Naive thymus-derived CD4-positive, alpha-beta T cell (primary cell): ENCODE measurements around the gene SIGLEC11. TPM values are rescaled to one million over a fixed set of nuclear protein-coding genes. Genes with fewer than 3 reads are reported as not detected.

Source experiments
- ATAC-seq: fragments of 150-1000 bp; cut with Tn5 transposase; 2 replicates; pipeline ENCODE4 v1.10.0; 2021; ENCODE audit warnings: mild to moderate bottlenecking, moderate library complexity
- CTCF ChIA-PET: fragments of 350-600 bp; sonication (Branson Sonifier 250); formaldehyde crosslinking; loops from one replicate; lab custom pipeline; 2021; ENCODE audit warnings: antibody characterized with exemption; lab: Charles Lee
- POLR2A ChIA-PET: fragments of 350-600 bp; sonication (Branson Sonifier 250); formaldehyde crosslinking; loops from one replicate; lab custom pipeline; 2021; ENCODE audit warnings: antibody characterized with exemption, inconsistent platforms; lab: Charles Lee
- DNase-seq, 9 donors: peaks; one replicate each; pipeline versions ENCODE4 v3.0.0 to v3.0.0-alpha.2; 2020 to 2022; ENCODE audit warnings: mixed read lengths in 1 of 9
- H3K27ac ChIP-seq: one replicate; pipeline ENCODE4 v1.7.0; 2013; ENCODE audit warnings: mild to moderate bottlenecking, low read depth, low read length, moderate library complexity
- H3K27me3 ChIP-seq, 2 donors: one replicate each; pipeline ENCODE4 v1.7.0; 2013; ENCODE audit warnings: low read length in 2 of 2, mild to moderate bottlenecking in 2 of 2, moderate library complexity in 2 of 2; ENCODE audit not compliant: control insufficient read depth in 2 of 2, insufficient read depth in 2 of 2
- H3K36me3 ChIP-seq, 3 experiments: 1 replicate in 2 of 3; 2 replicates in 1 of 3; pipeline ENCODE4 v1.7.0; 2013; ENCODE audit warnings: low read length in 3 of 3, mild to moderate bottlenecking in 3 of 3, moderate library complexity in 1 of 3; ENCODE audit not compliant: insufficient read depth in 3 of 3, control insufficient read depth in 2 of 3
- H3K4me1 ChIP-seq, 2 donors: one replicate each; pipeline ENCODE4 v1.7.0; 2013; ENCODE audit warnings: low read length in 2 of 2, mild to moderate bottlenecking in 2 of 2, moderate library complexity in 1 of 2; ENCODE audit not compliant: control insufficient read depth in 2 of 2, insufficient read depth in 2 of 2
- H3K4me3 ChIP-seq: 2 replicates; pipeline ENCODE4 v1.7.0; 2013; ENCODE audit warnings: mild to moderate bottlenecking, low read length
- H3K9me3 ChIP-seq, 3 experiments: 1 replicate in 2 of 3; 2 replicates in 1 of 3; pipeline ENCODE4 v1.7.0; 2013; ENCODE audit warnings: low read length in 3 of 3; ENCODE audit not compliant: control insufficient read depth in 2 of 3
- H3K27ac Mint-ChIP-seq, 9 donors: one replicate each; pipeline ENCODE4 v1.8.0; 2020 to 2022; ENCODE audit warnings: mixed read lengths in 9 of 9, mild to moderate bottlenecking in 8 of 9, moderate library complexity in 5 of 9, inconsistent platforms in 2 of 9
- H3K27me3 Mint-ChIP-seq, 5 donors: one replicate each; pipeline ENCODE4 v1.8.0; 2021 to 2022; ENCODE audit warnings: mixed read lengths in 5 of 5, mild to moderate bottlenecking in 1 of 5
- H3K36me3 Mint-ChIP-seq, 5 donors: one replicate each; pipeline ENCODE4 v1.8.0; 2020 to 2022; ENCODE audit warnings: mixed read lengths in 5 of 5, mild to moderate bottlenecking in 3 of 5, inconsistent platforms in 1 of 5
- H3K4me1 Mint-ChIP-seq, 7 donors: one replicate each; pipeline ENCODE4 v1.8.0; 2020 to 2022; ENCODE audit warnings: mixed read lengths in 7 of 7, mild to moderate bottlenecking in 3 of 7, inconsistent platforms in 1 of 7
- H3K4me3 Mint-ChIP-seq, 10 donors: one replicate each; pipeline ENCODE4 v1.8.0; 2020 to 2022; ENCODE audit warnings: mild to moderate bottlenecking in 10 of 10, mixed read lengths in 10 of 10, moderate library complexity in 6 of 10, inconsistent platforms in 2 of 10
- H3K9me3 Mint-ChIP-seq, 11 donors: one replicate each; pipeline ENCODE4 v1.8.0; 2020 to 2022; ENCODE audit warnings: mixed read lengths in 11 of 11, mild to moderate bottlenecking in 4 of 11, inconsistent platforms in 1 of 11, moderate library complexity in 1 of 11
- intact Hi-C, 2 donors: fragments of 100-400 bp; cut with micrococcal nuclease; formaldehyde crosslinking; loops; one replicate each; pipeline ENCODE4 v1.15.1; 2023
- polyA plus RNA-seq, 2 donors: library from polyadenylated mRNA; unstranded; fragments of 300-500 nt; fragmentation: Illumina TruSeq; gene quantifications; one replicate each; pipeline ENCODE4 v1.2.3, GENCODE V29; 2021
- total RNA-seq, 6 experiments: library from RNA in 5 of 6; stranded (reverse) in 5 of 6; gene quantifications; 1 replicate in 5 of 6; 2 replicates in 1 of 6; pipeline ENCODE4 v1.2.3 and lab custom pipeline; 2021 to 2026

Gene SIGLEC11
- total and polyA plus RNA-seq, 7 experiments from 2014 or later, result 0.14 to 1.3 (median 0.39) TPM; not detected in 3

GRCh38 chr19:49916839-49917733 lies 43.9 kb downstream of the SIGLEC11 start:
- H3K36me3 ChIP-seq, result peaks cover 0 to 66% (median 7%) of the 10 kb centered on the region in 3 experiments
- Mint-ChIP-seq H3K4me1 (peaks cover 28 to 40% (median 31%) of the 10 kb centered on the region in 7 donors), H3K27me3 (no peaks in the 10 kb centered on the region), H3K36me3 (peaks cover 0 to 38% (median 23%) of the 10 kb centered on the region in 5 donors), H3K4me3 (no peak overlapping the region), H3K27ac (peak overlapping the region in 1 of 9 donors; percentile 82), H3K9me3 (no peaks in the 10 kb centered on the region)
- DNase-seq, result no peak
- H3K4me3 ChIP-seq, result no peak overlapping the region
- no peaks in the 10 kb centered on the region for H3K4me1 ChIP-seq
- intact Hi-C loops, result no loop called here
- ATAC-seq, result peak; percentile 48
- ChIA-PET CTCF (no interaction called here), POLR2A (interaction anchor here (0.7 to 1.2 kb wide), 2 partner anchors 11 to 12 kb away, joined by 3 to 5 read pairs; partner anchors contain the start of genes ATF5 and NUP62)
- no peak overlapping the region for H3K27ac ChIP-seq
- no peaks in the 10 kb centered on the region for H3K27me3 ChIP-seq
- no peaks in the 10 kb centered on the region for H3K9me3 ChIP-seq

- no peaks in the 10 kb centered on the region for H3K4me1 ChIP-seq
- Mint-ChIP-seq H3K9me3 (no peaks in the 10 kb centered on the region), H3K27ac (peak overlapping the region in 6 of 9 donors; percentile 1 to 78 (median 56)), H3K4me3 (no peak overlapping the region), H3K4me1 (peaks cover 28 to 43% (median 37%) of the 10 kb centered on the region in 7 donors), H3K27me3 (no peaks in the 10 kb centered on the region), H3K36me3 (peaks cover 0 to 38% (median 23%) of the 10 kb centered on the region in 5 donors)
- no peak for DNase-seq
- no peak for ATAC-seq
- H3K27ac ChIP-seq, result no peak overlapping the region
- intact Hi-C loops, result no loop called here
- H3K9me3 ChIP-seq, result no peaks in the 10 kb centered on the region
- H3K4me3 ChIP-seq, result no peak overlapping the region
- peaks cover 0 to 54% (median 6%) of the 10 kb centered on the region in 3 experiments for H3K36me3 ChIP-seq
- ChIA-PET POLR2A (no interaction called here), CTCF (no interaction called here)
- no peaks in the 10 kb centered on the region for H3K27me3 ChIP-seq
These were observed 45.7 kb downstream of the SIGLEC11 start for GRCh38 chr19:49915271-49915670.

GRCh38 chr19:49913720-49914119 lies 47.3 kb downstream of the SIGLEC11 start:
- Mint-ChIP-seq H3K27me3 (no peaks in the 10 kb centered on the region), H3K27ac (peak overlapping the region in 2 of 9 donors; percentile 45 to 50), H3K36me3 (peaks cover 0 to 38% (median 23%) of the 10 kb centered on the region in 5 donors), H3K9me3 (no peaks in the 10 kb centered on the region), H3K4me1 (peaks cover 26 to 39% (median 31%) of the 10 kb centered on the region in 7 donors), H3K4me3 (no peak overlapping the region)
- Histone ChIP-seq H3K36me3 (peaks cover 0 to 66% (median 6%) of the 10 kb centered on the region in 3 experiments), H3K4me3 (no peak overlapping the region), H3K27me3 (no peaks in the 10 kb centered on the region), H3K27ac (no peak overlapping the region), H3K9me3 (no peaks in the 10 kb centered on the region), H3K4me1 (no peaks in the 10 kb centered on the region)
- intact Hi-C loops, result no loop called here
- DNase-seq (no peak), ATAC-seq (no peak)
- ChIA-PET POLR2A (no interaction called here), CTCF (no interaction called here)

- peaks cover 23 to 43% (median 28%) of the 10 kb centered on the region in 7 donors for H3K4me1 Mint-ChIP-seq
- H3K27ac ChIP-seq, result no peak overlapping the region
- no peak overlapping the region for H3K4me3 ChIP-seq
- peaks cover 0 to 39% (median 23%) of the 10 kb centered on the region in 5 donors for H3K36me3 Mint-ChIP-seq
- no peaks in the 10 kb centered on the region for H3K9me3 ChIP-seq
- intact Hi-C loops, result no loop called here
- no peaks in the 10 kb centered on the region for H3K9me3 Mint-ChIP-seq
- H3K27ac Mint-ChIP-seq, result peak overlapping the region in 4 of 9 donors; percentile 45 to 61 (median 53)
- H3K4me1 ChIP-seq, result no peaks in the 10 kb centered on the region
- H3K27me3 ChIP-seq, result no peaks in the 10 kb centered on the region
- H3K4me3 Mint-ChIP-seq, result no peak overlapping the region
- DNase-seq (no peak), ATAC-seq (no peak)
- ChIA-PET POLR2A (no interaction called here), CTCF (no interaction called here)
- H3K36me3 ChIP-seq, result peaks cover 0 to 68% (median 1%) of the 10 kb centered on the region in 3 experiments
- no peaks in the 10 kb centered on the region for H3K27me3 Mint-ChIP-seq
These were observed 47.8 kb downstream of the SIGLEC11 start for GRCh38 chr19:49912965-49913685.

- ATAC-seq (peak; percentile 89), DNase-seq (peak in 1 of 9 donors; percentile 36)
- Mint-ChIP-seq H3K4me1 (peaks cover 16 to 53% (median 22%) of the 10 kb centered on the region in 7 donors), H3K27me3 (no peaks in the 10 kb centered on the region), H3K27ac (peak overlapping the region; percentile 45 to 91 (median 79)), H3K36me3 (peaks cover 0 to 39% (median 20%) of the 10 kb centered on the region in 5 donors), H3K9me3 (no peaks in the 10 kb centered on the region), H3K4me3 (peak overlapping the region in 1 of 10 donors; percentile 65)
- Histone ChIP-seq H3K4me3 (no peak overlapping the region), H3K27me3 (no peaks in the 10 kb centered on the region), H3K27ac (peak overlapping the region; percentile 47), H3K9me3 (no peaks in the 10 kb centered on the region), H3K4me1 (no peaks in the 10 kb centered on the region), H3K36me3 (peaks cover 0 to 69% (median 0%) of the 10 kb centered on the region in 3 experiments)
- CTCF ChIA-PET, result interaction anchor here (0.6 kb wide), 1 partner anchor 441 kb away, joined by 5 read pairs; no protein-coding TSS in a partner anchor
- intact Hi-C loops, result loop anchor here in 1 of 2 donors (2.0 kb wide), 1 partner anchor 15 kb away; the partner anchor contains the start of gene IL4I1
- POLR2A ChIA-PET, result interaction anchor here (0.7 to 0.8 kb wide), 2 partner anchors 17 to 75 kb away, joined by 3 to 5 read pairs; no protein-coding TSS in a partner anchor
These were observed 49.4 kb downstream of the SIGLEC11 start for GRCh38 chr19:49911381-49912145.
